CD8-positive, alpha-beta memory T cell (primary cell): ENCODE results near the gene SFMBT1. TPM values are rescaled to one million over a fixed set of nuclear protein-coding genes. Genes with fewer than 3 reads are reported as not detected.
A peak's percentile ranks its signal among the peaks of the same experiment; 100 is the strongest.

Experiments used
- CTCF ChIA-PET: fragments of 350-600 bp; sonication (Branson Sonifier 250); formaldehyde crosslinking; loops from one replicate; lab custom pipeline; 2021; ENCODE audit warnings: antibody characterized with exemption; lab: Charles Lee
- POLR2A ChIA-PET: fragments of 350-600 bp; sonication (Branson Sonifier 250); formaldehyde crosslinking; loops from one replicate; lab custom pipeline; 2021; ENCODE audit warnings: antibody characterized with exemption; lab: Charles Lee
- DNase-seq, 5 donors: peaks; one replicate each; pipeline versions ENCODE4 v3.0.0 to v3.0.0-alpha.2; 2020 to 2022; ENCODE audit warnings: mixed read lengths in 1 of 5
- H3K27ac ChIP-seq: one replicate; pipeline ENCODE4 v1.7.0; 2013; ENCODE audit warnings: low read depth, mild to moderate bottlenecking, low read length, moderate library complexity
- H3K27me3 ChIP-seq: 2 replicates; pipeline ENCODE4 v1.7.0; 2013; ENCODE audit warnings: low read length, mild to moderate bottlenecking; ENCODE audit not compliant: insufficient read depth, poor library complexity, severe bottlenecking
- H3K36me3 ChIP-seq: 2 replicates; pipeline ENCODE4 v1.7.0; 2013; ENCODE audit warnings: mild to moderate bottlenecking, low read length, moderate library complexity; ENCODE audit not compliant: insufficient read depth
- H3K4me1 ChIP-seq: 2 replicates; pipeline ENCODE4 v1.7.0; 2013; ENCODE audit warnings: mild to moderate bottlenecking, low read length, moderate library complexity; ENCODE audit not compliant: insufficient read depth
- H3K4me3 ChIP-seq: 2 replicates; pipeline ENCODE4 v1.7.0; 2013; ENCODE audit warnings: mild to moderate bottlenecking, low read length
- H3K9me3 ChIP-seq: 2 replicates; pipeline ENCODE4 v1.7.0; 2013; ENCODE audit warnings: mild to moderate bottlenecking, low read length
- H3K27ac Mint-ChIP-seq, 8 donors: one replicate each; pipeline ENCODE4 v1.8.0; 2020 to 2021; ENCODE audit warnings: mixed read lengths in 8 of 8, mild to moderate bottlenecking in 6 of 8, inconsistent platforms in 3 of 8, moderate library complexity in 3 of 8
- H3K27me3 Mint-ChIP-seq, 2 donors: one replicate each; pipeline ENCODE4 v1.8.0; 2020 to 2021; ENCODE audit warnings: mixed read lengths in 2 of 2, mild to moderate bottlenecking in 1 of 2, moderate library complexity in 1 of 2
- H3K36me3 Mint-ChIP-seq, 3 donors: one replicate each; pipeline ENCODE4 v1.8.0; 2020 to 2021; ENCODE audit warnings: mixed read lengths in 3 of 3, inconsistent platforms in 1 of 3, mild to moderate bottlenecking in 1 of 3
- H3K4me1 Mint-ChIP-seq, 3 donors: one replicate each; pipeline ENCODE4 v1.8.0; 2020 to 2021; ENCODE audit warnings: mixed read lengths in 3 of 3, inconsistent platforms in 1 of 3, mild to moderate bottlenecking in 1 of 3
- H3K4me3 Mint-ChIP-seq, 7 donors: one replicate each; pipeline ENCODE4 v1.8.0; 2020 to 2021; ENCODE audit warnings: mixed read lengths in 7 of 7, mild to moderate bottlenecking in 6 of 7, moderate library complexity in 4 of 7, inconsistent platforms in 2 of 7
- H3K9me3 Mint-ChIP-seq, 5 donors: one replicate each; pipeline ENCODE4 v1.8.0; 2020 to 2022; ENCODE audit warnings: mixed read lengths in 5 of 5, mild to moderate bottlenecking in 3 of 5, moderate library complexity in 2 of 5, inconsistent platforms in 1 of 5
- polyA plus RNA-seq: library from polyadenylated mRNA; unstranded; fragments of 300-500 nt; fragmentation: Illumina TruSeq; gene quantifications from one replicate; pipeline ENCODE4 v1.2.3, GENCODE V29; 2021
- total RNA-seq, 2 experiments: library from RNA; stranded (reverse); gene quantifications; one replicate each; pipeline ENCODE4 v1.2.3, GENCODE V29; 2021

Gene SFMBT1
- total and polyA plus RNA-seq, 3 experiments from 2014 or later, result 17.0 to 21.0 (median 18.3) TPM

GRCh38 chr3:53016236-53016635, 29.6 kb downstream of the SFMBT1 start:
- no peak overlapping the region for H3K27ac ChIP-seq
- CTCF ChIA-PET, result no interaction called here
- Mint-ChIP-seq H3K27me3 (no peaks in the 10 kb centered on the region), H3K9me3 (no peaks in the 10 kb centered on the region), H3K27ac (no peak overlapping the region), H3K4me1 (peaks cover 19 to 40% (median 27%) of the 10 kb centered on the region in 3 donors), H3K36me3 (peaks cover 3 to 26% (median 18%) of the 10 kb centered on the region in 3 donors), H3K4me3 (no peak overlapping the region)
- no peaks in the 10 kb centered on the region for H3K36me3 ChIP-seq
- no peaks in the 10 kb centered on the region for H3K27me3 ChIP-seq
- POLR2A ChIA-PET, result no interaction called here
- DNase-seq, result no peak
- no peaks in the 10 kb centered on the region for H3K4me1 ChIP-seq
- no peak overlapping the region for H3K4me3 ChIP-seq
- no peaks in the 10 kb centered on the region for H3K9me3 ChIP-seq

- H3K4me3 ChIP-seq, result no peak overlapping the region
- DNase-seq, result no peak
- no peak overlapping the region for H3K4me3 Mint-ChIP-seq
- no peaks in the 10 kb centered on the region for H3K9me3 ChIP-seq
- peaks cover 0 to 15% (median 7%) of the 10 kb centered on the region in 3 donors for H3K36me3 Mint-ChIP-seq
- H3K4me1 ChIP-seq, result no peaks in the 10 kb centered on the region
- peaks cover 11 to 28% (median 24%) of the 10 kb centered on the region in 3 donors for H3K4me1 Mint-ChIP-seq
- no peaks in the 10 kb centered on the region for H3K27me3 ChIP-seq
- ChIA-PET POLR2A (no interaction called here), CTCF (no interaction called here)
- no peaks in the 10 kb centered on the region for H3K9me3 Mint-ChIP-seq
- H3K27me3 Mint-ChIP-seq, result no peaks in the 10 kb centered on the region
- no peak overlapping the region for H3K27ac Mint-ChIP-seq
- H3K27ac ChIP-seq, result no peak overlapping the region
- no peaks in the 10 kb centered on the region for H3K36me3 ChIP-seq
Measured at GRCh38 chr3:53011324-53011723, 34.5 kb downstream of the SFMBT1 start.

GRCh38 chr3:53009826-53010539, 35.9 kb downstream of the SFMBT1 start:
- Mint-ChIP-seq H3K4me1 (peaks cover 17 to 26% (median 25%) of the 10 kb centered on the region in 3 donors), H3K9me3 (no peaks in the 10 kb centered on the region), H3K36me3 (peaks cover 0 to 14% (median 7%) of the 10 kb centered on the region in 3 donors), H3K27me3 (no peaks in the 10 kb centered on the region), H3K27ac (peak overlapping the region in 3 of 8 donors; percentile 37 to 91 (median 44)), H3K4me3 (no peak overlapping the region)
- H3K36me3 ChIP-seq, result no peaks in the 10 kb centered on the region
- no peaks in the 10 kb centered on the region for H3K27me3 ChIP-seq
- no peak overlapping the region for H3K27ac ChIP-seq
- no peak overlapping the region for H3K4me3 ChIP-seq
- DNase-seq, result no peak
- ChIA-PET POLR2A (no interaction called here), CTCF (interaction anchor here (1.3 kb wide), 1 partner anchor 34 kb away, joined by 3 read pairs; no protein-coding TSS in a partner anchor)
- no peaks in the 10 kb centered on the region for H3K4me1 ChIP-seq
- H3K9me3 ChIP-seq, result no peaks in the 10 kb centered on the region

GRCh38 chr3:53008932-53009331, 36.9 kb downstream of the SFMBT1 start:
- ChIA-PET CTCF (no interaction called here), POLR2A (no interaction called here)
- DNase-seq, result no peak
- no peak overlapping the region for H3K27ac ChIP-seq
- no peaks in the 10 kb centered on the region for H3K9me3 Mint-ChIP-seq
- H3K4me1 Mint-ChIP-seq, result peaks cover 18 to 34% (median 26%) of the 10 kb centered on the region in 3 donors
- no peaks in the 10 kb centered on the region for H3K27me3 Mint-ChIP-seq
- no peak overlapping the region for H3K4me3 Mint-ChIP-seq
- no peaks in the 10 kb centered on the region for H3K9me3 ChIP-seq
- H3K36me3 ChIP-seq, result no peaks in the 10 kb centered on the region
- peak overlapping the region in 1 of 8 donors; percentile 87 for H3K27ac Mint-ChIP-seq
- no peaks in the 10 kb centered on the region for H3K4me1 ChIP-seq
- no peak overlapping the region for H3K4me3 ChIP-seq
- H3K27me3 ChIP-seq, result no peaks in the 10 kb centered on the region
- H3K36me3 Mint-ChIP-seq, result peaks cover 0 to 11% (median 5%) of the 10 kb centered on the region in 3 donors

- peak overlapping the region in 1 of 8 donors; percentile 2 for H3K27ac Mint-ChIP-seq
- H3K27me3 Mint-ChIP-seq, result no peaks in the 10 kb centered on the region
- peaks cover 16 to 34% (median 19%) of the 10 kb centered on the region in 3 donors for H3K4me1 Mint-ChIP-seq
- no peak for DNase-seq
- no peaks in the 10 kb centered on the region for H3K9me3 Mint-ChIP-seq
- H3K36me3 Mint-ChIP-seq, result peaks cover 0 to 5% (median 0%) of the 10 kb centered on the region in 3 donors
- CTCF ChIA-PET, result no interaction called here
- Histone ChIP-seq H3K36me3 (no peaks in the 10 kb centered on the region), H3K27ac (no peak overlapping the region), H3K4me1 (no peaks in the 10 kb centered on the region), H3K9me3 (no peaks in the 10 kb centered on the region), H3K27me3 (no peaks in the 10 kb centered on the region), H3K4me3 (no peak overlapping the region)
- POLR2A ChIA-PET, result no interaction called here
- no peak overlapping the region for H3K4me3 Mint-ChIP-seq
Measured at GRCh38 chr3:53005854-53006513, 39.9 kb downstream of the SFMBT1 start.

DNA sequence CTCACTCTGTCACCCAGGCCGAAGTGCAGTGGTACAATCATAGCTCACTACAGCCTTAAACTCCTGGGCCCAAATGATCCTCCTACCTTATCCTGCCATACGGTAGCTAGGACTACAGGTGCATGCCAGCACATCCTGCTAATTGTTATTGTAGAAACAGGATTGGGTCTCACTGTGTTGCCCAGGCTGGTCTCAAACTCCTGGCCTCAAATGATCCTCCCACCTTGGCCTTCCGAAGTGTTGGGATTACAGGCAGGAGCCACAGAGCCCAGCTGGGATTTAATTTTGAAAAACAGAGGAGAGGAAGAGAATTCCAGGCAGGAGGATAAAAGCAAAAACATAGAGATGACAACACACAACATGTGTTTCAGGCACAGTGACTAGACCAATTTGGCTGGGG, 40.5 kb downstream of the SFMBT1 start:
- H3K4me1 ChIP-seq, result no peaks in the 10 kb centered on the region
- ChIA-PET POLR2A (no interaction called here), CTCF (no interaction called here)
- Mint-ChIP-seq H3K36me3 (peaks cover 0 to 5% (median 0%) of the 10 kb centered on the region in 3 donors), H3K27ac (peak overlapping the region in 2 of 8 donors; percentile 61 to 78), H3K27me3 (no peaks in the 10 kb centered on the region), H3K4me1 (peaks cover 16 to 31% (median 17%) of the 10 kb centered on the region in 3 donors), H3K4me3 (no peak overlapping the region), H3K9me3 (no peaks in the 10 kb centered on the region)
- H3K27me3 ChIP-seq, result no peaks in the 10 kb centered on the region
- no peaks in the 10 kb centered on the region for H3K36me3 ChIP-seq
- DNase-seq, result no peak
- no peak overlapping the region for H3K4me3 ChIP-seq
- H3K27ac ChIP-seq, result no peak overlapping the region
- H3K9me3 ChIP-seq, result no peaks in the 10 kb centered on the region

DNA sequence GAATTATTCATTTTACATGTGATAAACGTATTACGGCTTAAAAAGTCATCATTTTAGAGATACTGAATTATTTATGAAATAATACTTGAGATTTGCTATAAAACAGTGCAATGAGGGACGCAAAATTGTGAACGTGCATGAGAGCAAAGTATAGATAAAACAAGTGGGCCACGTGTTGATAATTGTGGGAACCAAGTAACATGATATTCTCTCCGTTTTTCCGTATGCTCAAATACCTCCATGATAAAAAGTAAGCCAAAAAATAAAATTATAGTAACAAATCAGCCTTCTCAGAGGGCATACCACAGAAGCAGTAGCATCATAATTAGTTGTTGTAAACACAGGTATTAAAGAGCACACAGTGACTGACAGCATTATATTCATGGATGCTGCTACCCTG, 42.6 kb downstream of the SFMBT1 start:
- H3K9me3 Mint-ChIP-seq, result no peaks in the 10 kb centered on the region
- no peaks in the 10 kb centered on the region for H3K27me3 Mint-ChIP-seq
- Histone ChIP-seq H3K4me3 (no peak overlapping the region), H3K27ac (no peak overlapping the region), H3K9me3 (no peaks in the 10 kb centered on the region), H3K4me1 (no peaks in the 10 kb centered on the region), H3K27me3 (no peaks in the 10 kb centered on the region), H3K36me3 (no peaks in the 10 kb centered on the region)
- DNase-seq, result no peak
- peaks cover 11 to 24% (median 15%) of the 10 kb centered on the region in 3 donors for H3K4me1 Mint-ChIP-seq
- H3K4me3 Mint-ChIP-seq, result no peak overlapping the region
- ChIA-PET CTCF (no interaction called here), POLR2A (no interaction called here)
- H3K36me3 Mint-ChIP-seq, result peaks cover 0 to 4% (median 0%) of the 10 kb centered on the region in 3 donors
- no peak overlapping the region for H3K27ac Mint-ChIP-seq
